ENCODE results near the gene RBM8A.
"Not testable (repeated sequence)": the region's sequence is repeated elsewhere in the genome, so short reads cannot be mapped to it uniquely, and the experiment has no call there.

Gene RBM8A

GRCh38 chr1:145951526-145951925 lies 24.2 kb upstream of the RBM8A start:
- no peak for DNase-seq (ENCODE audit: low read depth in 1 of 2, low spot score in 1 of 2)
- in situ Hi-C loops (cut with HindIII; ENCODE audit: low pct_unique_long_range_greater_than_20kb, low sequenced_read_pairs) = no loop called here
- no peak for TF ChIP-seq JUND (IDR thresholded peaks at IDR 0.05; ENCODE audit: low read depth)

- in situ Hi-C loops (cut with HindIII; ENCODE audit: low pct_unique_long_range_greater_than_20kb, low sequenced_read_pairs) = no loop called here
- no peak for DNase-seq (ENCODE audit: low read depth in 1 of 2, low spot score in 1 of 2)
- TF ChIP-seq JUND (IDR thresholded peaks at IDR 0.05; ENCODE audit: low read depth) = no peak
These were observed 21.9 kb upstream of the RBM8A start for GRCh38 chr1:145949219-145949618.

GRCh38 chr1:145947551-145947950 lies 20.3 kb upstream of the RBM8A start:
- in situ Hi-C loops (cut with HindIII; ENCODE audit: low pct_unique_long_range_greater_than_20kb, low sequenced_read_pairs) = no loop called here
- no peak for TF ChIP-seq JUND (IDR thresholded peaks at IDR 0.05; ENCODE audit: low read depth)
- DNase-seq (ENCODE audit: low read depth in 1 of 2, low spot score in 1 of 2) = no peak

- in situ Hi-C loops (cut with HindIII; ENCODE audit: low pct_unique_long_range_greater_than_20kb, low sequenced_read_pairs) = no loop called here
- TF ChIP-seq JUND (IDR thresholded peaks at IDR 0.05; ENCODE audit: low read depth) = no peak
- DNase-seq (ENCODE audit: low read depth in 1 of 2, low spot score in 1 of 2) = no peak
These were observed 19.2 kb upstream of the RBM8A start for GRCh38 chr1:145946477-145946986.

- DNase-seq (ENCODE audit: low read depth in 1 of 2, low spot score in 1 of 2) = no peak
- in situ Hi-C loops (cut with HindIII; ENCODE audit: low pct_unique_long_range_greater_than_20kb, low sequenced_read_pairs) = no loop called here
- no peak for TF ChIP-seq JUND (IDR thresholded peaks at IDR 0.05; ENCODE audit: low read depth)
These were observed 17.2 kb upstream of the RBM8A start for GRCh38 chr1:145944532-145944931.

GRCh38 chr1:145942871-145943270 lies 15.6 kb upstream of the RBM8A start:
- no peak for DNase-seq (ENCODE audit: low read depth in 1 of 2, low spot score in 1 of 2)
- in situ Hi-C loops (cut with HindIII; ENCODE audit: low pct_unique_long_range_greater_than_20kb, low sequenced_read_pairs) = no loop called here
- TF ChIP-seq JUND (IDR thresholded peaks at IDR 0.05; ENCODE audit: low read depth) = no peak

GRCh38 chr1:145942405-145942804 lies 15.1 kb upstream of the RBM8A start:
- no peak for TF ChIP-seq JUND (IDR thresholded peaks at IDR 0.05; ENCODE audit: low read depth)
- in situ Hi-C loops (cut with HindIII; ENCODE audit: low pct_unique_long_range_greater_than_20kb, low sequenced_read_pairs) = no loop called here
- no peak for DNase-seq (ENCODE audit: low read depth in 1 of 2, low spot score in 1 of 2)

GRCh38 chr1:145937436-145937835 lies 10.2 kb upstream of the RBM8A start:
- TF ChIP-seq JUND (IDR thresholded peaks at IDR 0.05; ENCODE audit: low read depth) = no peak
- no peak for DNase-seq (ENCODE audit: low read depth in 1 of 2, low spot score in 1 of 2)
- in situ Hi-C loops (cut with HindIII; ENCODE audit: low pct_unique_long_range_greater_than_20kb, low sequenced_read_pairs) = no loop called here

- in situ Hi-C loops (cut with HindIII; ENCODE audit: low pct_unique_long_range_greater_than_20kb, low sequenced_read_pairs) = no loop called here
- no peak for DNase-seq (ENCODE audit: low read depth in 1 of 2, low spot score in 1 of 2)
- no peak for TF ChIP-seq JUND (IDR thresholded peaks at IDR 0.05; ENCODE audit: low read depth)
These were observed 9.0 kb upstream of the RBM8A start for GRCh38 chr1:145936247-145936646.

- in situ Hi-C loops (cut with HindIII; ENCODE audit: low pct_unique_long_range_greater_than_20kb, low sequenced_read_pairs) = no loop called here
- no peak for DNase-seq (ENCODE audit: low read depth in 1 of 2, low spot score in 1 of 2)
- no peak for TF ChIP-seq JUND (IDR thresholded peaks at IDR 0.05; ENCODE audit: low read depth)
These were observed 8.4 kb upstream of the RBM8A start for GRCh38 chr1:145935708-145936107.

- DNase-seq (ENCODE audit: low read depth in 1 of 2, low spot score in 1 of 2); in situ Hi-C loops (cut with HindIII; ENCODE audit: low pct_unique_long_range_greater_than_20kb, low sequenced_read_pairs): not testable (repeated sequence)
These were observed 5.3 kb upstream of the RBM8A start for GRCh38 chr1:145932522-145933009.

GRCh38 chr1:145927916-145928643 lies 796 bp upstream of the RBM8A start:
- TF ChIP-seq JUND (IDR thresholded peaks at IDR 0.05; ENCODE audit: low read depth) = no peak
- no peak for DNase-seq (ENCODE audit: low read depth in 1 of 2, low spot score in 1 of 2)
- in situ Hi-C loops (cut with HindIII; ENCODE audit: low pct_unique_long_range_greater_than_20kb, low sequenced_read_pairs) = no loop called here

- TF ChIP-seq JUND (IDR thresholded peaks at IDR 0.05; ENCODE audit: low read depth) = no peak
- DNase-seq (ENCODE audit: low read depth in 1 of 2, low spot score in 1 of 2) = no peak
- in situ Hi-C loops (cut with HindIII; ENCODE audit: low pct_unique_long_range_greater_than_20kb, low sequenced_read_pairs) = no loop called here
These were observed 610 bp downstream of the RBM8A start for GRCh38 chr1:145926686-145927062.

- DNase-seq (ENCODE audit: low read depth in 1 of 2, low spot score in 1 of 2) = no peak
- no peak for TF ChIP-seq JUND (IDR thresholded peaks at IDR 0.05; ENCODE audit: low read depth)
- in situ Hi-C loops (cut with HindIII; ENCODE audit: low pct_unique_long_range_greater_than_20kb, low sequenced_read_pairs) = no loop called here
These were observed 5.0 kb downstream of the RBM8A start for GRCh38 chr1:145922266-145922665.

GRCh38 chr1:145920297-145920696 lies 7.0 kb downstream of the RBM8A start:
- in situ Hi-C loops (cut with HindIII; ENCODE audit: low pct_unique_long_range_greater_than_20kb, low sequenced_read_pairs) = not testable (repeated sequence)

More at GRCh38 chr1:145920297-145920696, 7.0 kb downstream of the RBM8A start:
- not testable (repeated sequence) for DNase-seq (ENCODE audit: low read depth in 1 of 2, low spot score in 1 of 2)
